HG02610 (cell line): ENCODE results near the gene UBE3C.
"Not testable (repeated sequence)": the region's sequence is repeated elsewhere in the genome, so short reads cannot be mapped to it uniquely, and the experiment has no call there.

Experiments used
- ATAC-seq: cut with Tn5 transposase; IDR thresholded peaks from one replicate; pipeline ENCODE4 v1.9.1; 2021; ENCODE audit warnings: mild to moderate bottlenecking, moderate library complexity; ENCODE audit not compliant: unreplicated experiment

UBE3C gene

GRCh38 chr7:157138424-157139110 lies at the start of gene UBE3C:
Gene UBE3C, plus strand, starts transcription at chr7:157138926. Its CDS starts 347 bp downstream, at chr7:157139273.
- peak; percentile 82 for ATAC-seq

DNA sequence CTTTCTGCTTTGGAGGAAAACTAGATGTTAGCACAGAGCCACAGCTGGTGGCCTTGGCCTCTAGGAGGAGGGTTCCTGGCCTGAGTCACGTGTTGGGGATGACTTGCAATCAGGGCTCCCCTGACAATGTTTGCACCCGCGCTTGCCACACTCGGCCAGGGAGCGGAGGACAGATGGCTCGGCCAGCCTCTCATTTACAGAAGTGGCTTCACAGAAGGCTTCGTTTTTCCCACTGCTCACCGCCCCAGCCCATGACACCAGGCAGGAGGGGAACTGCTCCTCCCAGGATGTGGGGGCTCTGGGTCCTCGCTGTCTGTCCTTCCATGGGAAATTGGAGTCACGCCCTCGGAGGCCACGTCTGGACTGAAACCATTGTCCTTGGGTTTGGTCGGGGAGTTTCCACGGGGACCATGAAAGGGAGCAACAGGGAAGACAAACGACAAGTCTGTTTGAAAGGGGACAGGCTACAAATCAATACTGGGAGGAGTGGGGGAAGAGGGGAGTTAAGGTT lies 49.6 kb upstream of the UBE3C start:
- no peak for ATAC-seq

- ATAC-seq = no peak
Measured at GRCh38 chr7:157090485-157091165, 48.1 kb upstream of the UBE3C start.

GRCh38 chr7:157096286-157097055 lies 42.3 kb upstream of the UBE3C start:
- ATAC-seq = no peak

DNA sequence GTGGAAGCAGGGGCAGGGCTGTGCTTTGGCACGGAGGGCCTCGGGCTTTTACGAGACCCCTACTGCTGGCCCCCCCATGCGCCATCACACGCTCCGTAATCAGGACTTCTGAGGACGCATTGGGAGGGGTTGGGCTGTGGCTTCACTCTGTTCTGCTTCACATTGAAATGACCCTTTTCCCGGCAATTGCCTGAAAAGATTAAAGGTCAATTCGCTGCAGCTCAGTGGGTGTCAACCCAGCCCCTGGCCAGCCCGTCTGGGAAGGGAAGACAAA lies 41.7 kb upstream of the UBE3C start:
- no peak for ATAC-seq

DNA sequence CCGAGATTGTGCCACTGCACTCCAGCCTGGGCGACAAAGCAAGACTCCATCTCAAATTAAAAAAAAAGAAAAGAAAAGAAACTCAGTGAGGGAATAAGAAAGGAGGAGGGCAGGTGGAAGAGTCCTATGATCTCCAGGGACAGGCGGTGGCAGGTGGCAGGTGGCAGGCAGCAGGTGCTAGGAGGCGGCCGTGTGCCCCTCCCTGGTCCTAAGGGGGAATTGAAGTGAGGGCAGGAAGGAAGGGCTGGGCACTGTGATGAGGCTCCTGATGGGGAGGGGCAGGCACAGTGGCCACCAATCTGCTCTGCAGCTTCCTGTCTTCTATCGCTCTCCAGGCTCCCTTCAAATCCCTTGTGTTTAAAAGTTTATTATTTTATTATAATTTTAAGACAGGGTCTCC lies 41.2 kb upstream of the UBE3C start:
- no peak for ATAC-seq

DNA sequence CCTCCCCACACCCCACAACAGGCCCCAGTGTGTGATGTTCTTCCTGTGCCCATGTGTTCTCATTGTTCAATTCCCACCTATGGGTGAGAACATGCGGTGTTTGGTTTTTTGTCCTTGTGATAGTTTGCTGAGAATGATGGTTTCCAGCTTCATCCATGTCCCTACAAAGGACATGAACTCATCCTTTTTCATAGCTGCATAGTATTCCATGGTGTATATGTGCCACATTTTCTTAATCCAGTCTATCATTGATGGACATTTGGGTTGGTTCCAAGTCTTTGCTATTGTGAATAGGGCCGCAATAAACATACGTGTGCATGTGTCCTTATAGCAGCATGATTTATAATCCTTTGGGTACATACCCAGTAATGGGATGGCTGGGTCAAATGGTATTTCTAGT lies 38.7 kb upstream of the UBE3C start:
- ATAC-seq = not testable (repeated sequence)

GRCh38 chr7:157103641-157104040 lies 35.1 kb upstream of the UBE3C start:
- not testable (repeated sequence) for ATAC-seq

DNA sequence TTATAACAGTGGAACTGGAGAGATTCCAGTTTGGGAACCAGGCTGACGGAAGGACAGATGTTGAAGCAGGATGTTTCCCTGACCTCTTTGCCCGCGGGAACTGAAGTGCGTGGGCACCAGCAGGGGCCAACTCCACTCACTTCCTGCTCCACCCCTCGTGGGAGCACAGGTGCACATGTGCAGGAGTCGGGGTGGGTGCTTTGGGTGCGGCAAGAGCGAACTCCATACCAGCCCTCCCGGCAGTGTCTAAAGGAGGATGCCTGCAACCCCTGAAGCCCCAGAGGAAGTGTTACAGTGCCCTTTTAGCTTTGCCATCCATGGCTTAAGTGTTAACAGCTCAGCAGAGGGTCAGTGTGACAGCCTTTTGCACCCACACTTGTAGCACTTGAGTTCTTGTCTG lies 27.4 kb upstream of the UBE3C start:
- no peak for ATAC-seq

- ATAC-seq = no peak
Measured at GRCh38 chr7:157112706-157113105, 26.0 kb upstream of the UBE3C start.

GRCh38 chr7:157113607-157114006 lies 25.1 kb upstream of the UBE3C start:
- no peak for ATAC-seq

GRCh38 chr7:157116762-157117161 lies 22.0 kb upstream of the UBE3C start:
- ATAC-seq = no peak

DNA sequence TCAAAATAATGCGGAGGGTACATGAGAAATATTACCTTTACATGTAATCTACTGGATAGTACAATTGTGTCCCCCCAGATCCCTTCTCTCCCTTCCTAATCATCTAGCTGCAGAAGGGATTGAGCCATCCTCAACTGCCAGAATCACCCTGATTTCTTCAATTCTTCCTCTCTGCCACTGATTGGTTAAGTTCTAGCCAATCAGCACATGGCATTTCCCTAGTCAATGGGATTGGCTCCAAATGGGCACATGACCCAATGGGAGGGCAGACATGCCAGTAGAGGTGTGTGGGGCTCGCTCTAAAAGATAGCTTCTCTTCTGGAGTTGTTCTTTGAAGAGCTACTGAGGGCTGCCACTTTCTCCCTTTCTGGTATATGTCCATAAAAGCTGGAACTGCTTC lies 20.9 kb upstream of the UBE3C start:
- no peak for ATAC-seq

DNA sequence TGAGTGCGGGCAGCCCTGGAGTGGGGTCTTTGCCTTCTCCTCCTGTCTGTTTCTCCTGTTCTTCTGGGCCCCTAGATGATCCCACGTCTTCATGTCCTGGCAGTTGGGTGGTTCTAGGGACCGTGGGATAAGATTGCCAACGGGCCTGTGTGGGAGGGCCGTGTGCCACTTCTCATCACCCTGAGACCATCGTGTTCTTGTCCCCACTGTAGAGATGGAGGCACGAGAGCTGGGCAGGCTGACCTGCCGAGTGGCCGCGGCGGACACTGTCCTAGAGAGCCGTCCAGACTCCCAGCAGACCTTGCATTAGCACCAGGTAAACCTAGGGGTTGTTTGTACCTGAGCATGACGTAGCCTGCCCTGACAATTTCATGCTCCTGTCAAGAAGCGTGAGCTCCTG lies 18.5 kb upstream of the UBE3C start:
- no peak for ATAC-seq

- ATAC-seq = no peak
Measured at GRCh38 chr7:157121184-157121715, 17.5 kb upstream of the UBE3C start.

- no peak for ATAC-seq
Measured at GRCh38 chr7:157122800-157123495, 15.8 kb upstream of the UBE3C start.

GRCh38 chr7:157124690-157125089 lies 14.0 kb upstream of the UBE3C start:
- ATAC-seq = no peak

DNA sequence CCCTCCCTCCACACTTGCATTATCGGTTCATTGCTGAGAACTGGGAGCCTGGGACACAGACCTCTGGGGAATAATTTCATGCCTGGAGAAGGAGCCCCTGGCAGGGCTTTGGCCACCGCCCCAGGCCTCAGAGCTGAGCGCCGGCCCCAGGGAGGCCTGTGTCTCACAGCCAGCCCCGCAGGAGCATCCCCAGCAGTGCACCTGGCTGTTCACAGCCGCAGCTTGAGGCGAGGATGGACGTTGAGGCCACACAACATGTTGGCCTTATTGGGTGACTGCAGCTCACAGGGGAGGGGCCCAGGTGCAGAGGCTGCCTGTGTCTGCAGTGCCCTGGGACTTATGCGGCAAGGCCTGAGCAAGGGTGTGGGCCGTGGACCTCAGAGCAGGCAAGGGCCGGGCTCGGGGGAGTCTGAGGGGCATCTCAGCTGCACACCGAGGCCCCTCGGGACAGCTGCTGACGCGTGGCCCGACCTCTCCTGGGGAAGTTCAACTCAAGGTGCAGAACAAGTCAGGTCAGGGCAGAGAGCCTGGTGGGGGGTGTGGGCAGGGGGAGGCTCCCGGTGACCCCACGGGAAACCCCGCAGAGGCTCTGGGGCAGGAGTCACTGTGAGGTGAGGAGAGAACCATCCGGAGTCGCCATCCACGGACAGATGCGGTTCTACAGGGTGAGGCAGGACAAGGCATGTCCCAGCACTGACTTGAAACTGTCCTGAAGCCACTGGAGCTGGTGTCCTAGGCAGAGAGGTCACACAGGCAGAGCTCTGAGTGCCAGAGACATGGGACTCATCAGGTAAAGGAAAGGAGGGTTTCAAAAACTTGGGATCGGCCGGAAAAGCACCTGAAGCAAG lies 13.1 kb upstream of the UBE3C start:
- no peak for ATAC-seq

DNA sequence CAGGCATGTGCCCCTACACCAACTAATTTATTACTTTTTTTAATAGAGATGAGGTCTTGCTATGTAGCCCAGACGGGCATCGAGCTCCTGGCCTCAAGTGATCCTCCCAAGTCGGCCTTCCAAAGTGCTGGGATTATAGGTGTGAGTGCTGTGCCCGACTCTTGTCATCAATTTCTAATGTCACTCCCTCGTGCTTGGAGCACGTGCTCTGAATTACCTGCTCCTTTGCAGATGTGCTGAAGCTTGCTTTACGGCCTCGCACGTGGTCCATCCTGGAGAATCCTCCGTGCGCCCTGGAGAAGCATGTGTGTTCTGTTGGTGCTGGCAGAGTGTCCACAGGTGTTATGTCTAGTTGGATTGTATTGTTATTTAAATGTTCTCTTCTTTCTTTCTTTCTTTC lies 11.8 kb upstream of the UBE3C start:
- ATAC-seq = no peak

GRCh38 chr7:157129200-157129599 lies 9.5 kb upstream of the UBE3C start:
- no peak for ATAC-seq
